WTC11 (cell line): ENCODE results near the gene FMNL3. TPM values are rescaled to one million over a fixed set of nuclear protein-coding genes. Genes with fewer than 3 reads are reported as not detected.

Experiments used
- ATAC-seq: fragments of 200-7000 bp; cut with Tn5 transposase; 2 replicates; pipeline ENCODE4 v1.10.0; 2021; ENCODE audit warnings: mild to moderate bottlenecking, moderate library complexity
- CTCF ChIA-PET: fragments of 300-600 bp; sonication (Branson Sonifier 250); formaldehyde crosslinking; loops from one replicate; lab custom pipeline; 2021; ENCODE audit warnings: antibody characterized with exemption; lab: Charles Lee
- POLR2A ChIA-PET: fragments of 350-600 bp; sonication (Branson Sonifier 250); formaldehyde crosslinking; loops from one replicate; lab custom pipeline; 2021; ENCODE audit warnings: antibody characterized with exemption; lab: Charles Lee
- DNase-seq: peaks from one replicate; pipeline ENCODE4 v3.0.0; 2021; ENCODE audit warnings: low spot score
- H3K27ac Mint-ChIP-seq: 2 replicates; pipeline ENCODE4 v1.8.0; 2021; ENCODE audit warnings: mixed read lengths
- H3K27me3 Mint-ChIP-seq: 2 replicates; pipeline ENCODE4 v1.8.0; 2021; ENCODE audit warnings: low read depth, mild to moderate bottlenecking, moderate library complexity, mixed read lengths
- H3K36me3 Mint-ChIP-seq: 2 replicates; pipeline ENCODE4 v1.8.0; 2021; ENCODE audit warnings: mixed read lengths
- H3K4me1 Mint-ChIP-seq: 2 replicates; pipeline ENCODE4 v1.8.0; 2022; ENCODE audit warnings: mixed read lengths
- H3K4me3 Mint-ChIP-seq: 2 replicates; pipeline ENCODE4 v1.8.0; 2021; ENCODE audit warnings: mild to moderate bottlenecking, moderate library complexity, mixed read lengths
- H3K9me3 Mint-ChIP-seq: 2 replicates; pipeline ENCODE4 v1.8.0; 2021; ENCODE audit warnings: mixed read lengths
- ATF1 ChIP-seq: sonication (generic); formaldehyde crosslinking; IDR thresholded peaks from 2 replicates; pipeline ENCODE4 v1.8.1; 2023; ENCODE audit warnings: mild to moderate bottlenecking, moderate library complexity, missing genetic modification reagents
- CDX4 ChIP-seq: fragments of 250-450 bp; sonication (Bioruptor Pico); IDR thresholded peaks from 2 replicates; pipeline ENCODE4 v1.9.0; 2021; ENCODE audit warnings: moderate library complexity, mild to moderate bottlenecking, inconsistent platforms, borderline replicate concordance
- E2F5 ChIP-seq: sonication (generic); formaldehyde crosslinking; IDR thresholded peaks from 2 replicates; pipeline ENCODE4 v1.8.1; 2022; ENCODE audit warnings: mild to moderate bottlenecking, moderate library complexity, missing genetic modification reagents
- FOXK1 ChIP-seq: sonication (generic); formaldehyde crosslinking; IDR thresholded peaks from 2 replicates; pipeline ENCODE4 v1.8.0; 2022; ENCODE audit warnings: mild to moderate bottlenecking, moderate library complexity, missing genetic modification reagents
- FOXP4 ChIP-seq: sonication (generic); formaldehyde crosslinking; IDR thresholded peaks from 2 replicates; pipeline ENCODE4 v1.8.0; 2022; ENCODE audit warnings: mild to moderate bottlenecking, missing genetic modification reagents
- GABPB1 ChIP-seq: sonication (generic); formaldehyde crosslinking; IDR thresholded peaks from 2 replicates; pipeline ENCODE4 v1.8.1; 2023; ENCODE audit warnings: mild to moderate bottlenecking, missing genetic modification reagents
- IRF2 ChIP-seq: sonication (generic); formaldehyde crosslinking; IDR thresholded peaks from 2 replicates; pipeline ENCODE4 v1.8.0; 2022; ENCODE audit warnings: low read depth, missing genetic modification reagents, borderline replicate concordance
- JUN ChIP-seq: sonication (generic); formaldehyde crosslinking; IDR thresholded peaks from 2 replicates; pipeline ENCODE4 v1.8.0; 2023; ENCODE audit warnings: mild to moderate bottlenecking, missing genetic modification reagents
- MYBL2 ChIP-seq: sonication (generic); formaldehyde crosslinking; IDR thresholded peaks from 2 replicates; pipeline ENCODE4 v1.8.1; 2023; ENCODE audit warnings: mild to moderate bottlenecking, moderate library complexity, missing genetic modification reagents
- NFE2L1 ChIP-seq: sonication (generic); formaldehyde crosslinking; IDR thresholded peaks from 2 replicates; pipeline ENCODE4 v1.8.1; 2023; ENCODE audit warnings: missing genetic modification reagents
- NFYB ChIP-seq: sonication (generic); formaldehyde crosslinking; conservative IDR thresholded peaks from 2 replicates; pipeline ENCODE4 v1.8.0; 2022; ENCODE audit warnings: low read depth, missing genetic modification reagents
- NR1H2 ChIP-seq: sonication (generic); formaldehyde crosslinking; IDR thresholded peaks from 2 replicates; pipeline ENCODE4 v1.9.0; 2021; ENCODE audit warnings: mild to moderate bottlenecking, moderate library complexity, missing genetic modification reagents
- SMAD3 ChIP-seq: sonication (generic); formaldehyde crosslinking; IDR thresholded peaks from 2 replicates; pipeline ENCODE4 v1.8.0; 2022; ENCODE audit warnings: missing genetic modification reagents, mild to moderate bottlenecking, borderline replicate concordance
- SP1 ChIP-seq: sonication (generic); formaldehyde crosslinking; conservative IDR thresholded peaks from 2 replicates; pipeline ENCODE4 v1.8.1; 2022; ENCODE audit warnings: missing genetic modification reagents
- ZMAT4 ChIP-seq: fragments of 250-450 bp; sonication (Bioruptor Pico); IDR thresholded peaks from 2 replicates; pipeline ENCODE4 v1.9.0; 2021; ENCODE audit warnings: mild to moderate bottlenecking
- ZNF232 ChIP-seq: sonication (generic); formaldehyde crosslinking; IDR thresholded peaks from 2 replicates; pipeline ENCODE4 v1.8.0; 2022; ENCODE audit warnings: mild to moderate bottlenecking, missing genetic modification reagents
- ZNF317 ChIP-seq: sonication (generic); formaldehyde crosslinking; IDR thresholded peaks from 2 replicates; pipeline ENCODE4 v1.8.1; 2023; ENCODE audit warnings: low read depth, mild to moderate bottlenecking, moderate library complexity, missing genetic modification reagents, borderline replicate concordance
- ZNF416 ChIP-seq: fragments of 250-450 bp; sonication (Bioruptor Pico); IDR thresholded peaks from 2 replicates; pipeline ENCODE4 v1.9.0; 2021; ENCODE audit warnings: mild to moderate bottlenecking, inconsistent platforms
- total RNA-seq: library from RNA; stranded (reverse); gene quantifications from 3 replicates; pipeline ENCODE4 v1.2.3, GENCODE V29; 2021
- TF ChIP-seq, protein P1 (sequence below): sonication (generic); formaldehyde crosslinking; IDR thresholded peaks from 2 replicates; pipeline ENCODE4 v1.8.1; 2022; ENCODE audit warnings: low read depth, mild to moderate bottlenecking, moderate library complexity, missing genetic modification reagents, borderline replicate concordance
- TF ChIP-seq, protein P2 (sequence below): fragments of 200-600 bp; IDR thresholded peaks from 2 replicates; pipeline ENCODE4 v1.8.0; 2022; ENCODE audit warnings: antibody characterized with exemption
- TF ChIP-seq, protein P3 (sequence below): fragments of 250-450 bp; sonication (Bioruptor Pico); IDR thresholded peaks from 2 replicates; pipeline ENCODE4 v1.9.0; 2021; ENCODE audit warnings: mild to moderate bottlenecking, borderline replicate concordance

The FMNL3 gene
- total RNA-seq, 1 experiment from 2014 or later: 19.3 TPM

- ChIA-PET CTCF (interaction anchor here (0.5 to 3.1 kb wide), 94 partner anchors 8 to 1596 kb away, joined by 3 to 39 read pairs (median 4); partner anchors contain the start of genes ASB8, BCDIN3D, FMNL3 and GPD1), POLR2A (interaction anchor here (0.5 to 1.4 kb wide), 17 partner anchors 21 to 1342 kb away, joined by 3 to 9 read pairs (median 4); partner anchors contain the start of genes NCKAP5L and PRPF40B)
- Mint-ChIP-seq H3K9me3 (no peaks in the 10 kb centered on the region), H3K4me3 (peak within 1 kb of the TSS; percentile 92), H3K36me3 (no peaks in the 10 kb centered on the region), H3K27ac (peak within 1 kb of the TSS; percentile 98), H3K4me1 (peaks cover 21% of the 10 kb centered on the region), H3K27me3 (no peaks in the 10 kb centered on the region; the same call in 1 of the 2 replicates)
- DNase-seq (peak; percentile 98), ATAC-seq (peak; percentile 99)
- TF ChIP-seq E2F5 (CRISPR knock-in tag): no peak
- TF ChIP-seq, protein P1, sequence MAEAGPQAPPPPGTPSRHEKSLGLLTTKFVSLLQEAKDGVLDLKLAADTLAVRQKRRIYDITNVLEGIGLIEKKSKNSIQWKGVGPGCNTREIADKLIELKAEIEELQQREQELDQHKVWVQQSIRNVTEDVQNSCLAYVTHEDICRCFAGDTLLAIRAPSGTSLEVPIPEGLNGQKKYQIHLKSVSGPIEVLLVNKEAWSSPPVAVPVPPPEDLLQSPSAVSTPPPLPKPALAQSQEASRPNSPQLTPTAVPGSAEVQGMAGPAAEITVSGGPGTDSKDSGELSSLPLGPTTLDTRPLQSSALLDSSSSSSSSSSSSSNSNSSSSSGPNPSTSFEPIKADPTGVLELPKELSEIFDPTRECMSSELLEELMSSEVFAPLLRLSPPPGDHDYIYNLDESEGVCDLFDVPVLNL (CRISPR knock-in tag): no peak
- TF ChIP-seq, protein P2, sequence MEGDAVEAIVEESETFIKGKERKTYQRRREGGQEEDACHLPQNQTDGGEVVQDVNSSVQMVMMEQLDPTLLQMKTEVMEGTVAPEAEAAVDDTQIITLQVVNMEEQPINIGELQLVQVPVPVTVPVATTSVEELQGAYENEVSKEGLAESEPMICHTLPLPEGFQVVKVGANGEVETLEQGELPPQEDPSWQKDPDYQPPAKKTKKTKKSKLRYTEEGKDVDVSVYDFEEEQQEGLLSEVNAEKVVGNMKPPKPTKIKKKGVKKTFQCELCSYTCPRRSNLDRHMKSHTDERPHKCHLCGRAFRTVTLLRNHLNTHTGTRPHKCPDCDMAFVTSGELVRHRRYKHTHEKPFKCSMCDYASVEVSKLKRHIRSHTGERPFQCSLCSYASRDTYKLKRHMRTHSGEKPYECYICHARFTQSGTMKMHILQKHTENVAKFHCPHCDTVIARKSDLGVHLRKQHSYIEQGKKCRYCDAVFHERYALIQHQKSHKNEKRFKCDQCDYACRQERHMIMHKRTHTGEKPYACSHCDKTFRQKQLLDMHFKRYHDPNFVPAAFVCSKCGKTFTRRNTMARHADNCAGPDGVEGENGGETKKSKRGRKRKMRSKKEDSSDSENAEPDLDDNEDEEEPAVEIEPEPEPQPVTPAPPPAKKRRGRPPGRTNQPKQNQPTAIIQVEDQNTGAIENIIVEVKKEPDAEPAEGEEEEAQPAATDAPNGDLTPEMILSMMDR: peak; percentile 79
- peak; percentile 84; the same call in 1 of the 2 replicates for TF ChIP-seq FOXP4 (CRISPR knock-in tag)
- peak; percentile 74 for TF ChIP-seq NFYB (CRISPR knock-in tag)
- no peak for TF ChIP-seq CDX4 (CRISPR knock-in tag)
- TF ChIP-seq NR1H2: no peak
- TF ChIP-seq ZNF317 (CRISPR knock-in tag): no peak
- peak; percentile 76; the same call in 1 of the 2 replicates for TF ChIP-seq MYBL2
- TF ChIP-seq SP1 (CRISPR knock-in tag): peak; percentile 88
- TF ChIP-seq GABPB1 (CRISPR knock-in tag): peak; percentile 80
- peak; percentile 77; the same call in 1 of the 2 replicates for TF ChIP-seq ZNF232
- TF ChIP-seq, protein P3, sequence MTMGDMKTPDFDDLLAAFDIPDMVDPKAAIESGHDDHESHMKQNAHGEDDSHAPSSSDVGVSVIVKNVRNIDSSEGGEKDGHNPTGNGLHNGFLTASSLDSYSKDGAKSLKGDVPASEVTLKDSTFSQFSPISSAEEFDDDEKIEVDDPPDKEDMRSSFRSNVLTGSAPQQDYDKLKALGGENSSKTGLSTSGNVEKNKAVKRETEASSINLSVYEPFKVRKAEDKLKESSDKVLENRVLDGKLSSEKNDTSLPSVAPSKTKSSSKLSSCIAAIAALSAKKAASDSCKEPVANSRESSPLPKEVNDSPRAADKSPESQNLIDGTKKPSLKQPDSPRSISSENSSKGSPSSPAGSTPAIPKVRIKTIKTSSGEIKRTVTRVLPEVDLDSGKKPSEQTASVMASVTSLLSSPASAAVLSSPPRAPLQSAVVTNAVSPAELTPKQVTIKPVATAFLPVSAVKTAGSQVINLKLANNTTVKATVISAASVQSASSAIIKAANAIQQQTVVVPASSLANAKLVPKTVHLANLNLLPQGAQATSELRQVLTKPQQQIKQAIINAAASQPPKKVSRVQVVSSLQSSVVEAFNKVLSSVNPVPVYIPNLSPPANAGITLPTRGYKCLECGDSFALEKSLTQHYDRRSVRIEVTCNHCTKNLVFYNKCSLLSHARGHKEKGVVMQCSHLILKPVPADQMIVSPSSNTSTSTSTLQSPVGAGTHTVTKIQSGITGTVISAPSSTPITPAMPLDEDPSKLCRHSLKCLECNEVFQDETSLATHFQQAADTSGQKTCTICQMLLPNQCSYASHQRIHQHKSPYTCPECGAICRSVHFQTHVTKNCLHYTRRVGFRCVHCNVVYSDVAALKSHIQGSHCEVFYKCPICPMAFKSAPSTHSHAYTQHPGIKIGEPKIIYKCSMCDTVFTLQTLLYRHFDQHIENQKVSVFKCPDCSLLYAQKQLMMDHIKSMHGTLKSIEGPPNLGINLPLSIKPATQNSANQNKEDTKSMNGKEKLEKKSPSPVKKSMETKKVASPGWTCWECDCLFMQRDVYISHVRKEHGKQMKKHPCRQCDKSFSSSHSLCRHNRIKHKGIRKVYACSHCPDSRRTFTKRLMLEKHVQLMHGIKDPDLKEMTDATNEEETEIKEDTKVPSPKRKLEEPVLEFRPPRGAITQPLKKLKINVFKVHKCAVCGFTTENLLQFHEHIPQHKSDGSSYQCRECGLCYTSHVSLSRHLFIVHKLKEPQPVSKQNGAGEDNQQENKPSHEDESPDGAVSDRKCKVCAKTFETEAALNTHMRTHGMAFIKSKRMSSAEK (CRISPR knock-in tag): no peak
- TF ChIP-seq ZNF416: 0 out of 2 replicates have a peak, but pooled peaks have one; percentile 40
- no peak for TF ChIP-seq ZMAT4 (CRISPR knock-in tag)
- TF ChIP-seq FOXK1 (CRISPR knock-in tag): peak; percentile 96
- TF ChIP-seq JUN: 0 out of 2 replicates have a peak, but pooled peaks have one; percentile 47
- TF ChIP-seq IRF2 (CRISPR knock-in tag): no peak
- TF ChIP-seq NFE2L1 (CRISPR knock-in tag): peak; percentile 93
- peak; percentile 35; the same call in 1 of the 2 replicates for TF ChIP-seq SMAD3 (CRISPR knock-in tag)
- TF ChIP-seq ATF1 (CRISPR knock-in tag): no peak
Observed at GRCh38 chr12:49740930-49741881, 34.0 kb upstream of the FMNL3 start, which contains the start of gene TMBIM6. TSS of gene TMBIM6 (plus strand) at chr12:49741557. CDS start at chr12:49752494, 10,937 bp downstream.
